ENCODE measurements around the gene DSC2. TPM values are rescaled to one million over a fixed set of nuclear protein-coding genes. Genes with fewer than 3 reads are reported as not detected.

The DSC2 gene
- total RNA-seq, 1 experiment from 2014 or later, result 22.7 TPM

DNA sequence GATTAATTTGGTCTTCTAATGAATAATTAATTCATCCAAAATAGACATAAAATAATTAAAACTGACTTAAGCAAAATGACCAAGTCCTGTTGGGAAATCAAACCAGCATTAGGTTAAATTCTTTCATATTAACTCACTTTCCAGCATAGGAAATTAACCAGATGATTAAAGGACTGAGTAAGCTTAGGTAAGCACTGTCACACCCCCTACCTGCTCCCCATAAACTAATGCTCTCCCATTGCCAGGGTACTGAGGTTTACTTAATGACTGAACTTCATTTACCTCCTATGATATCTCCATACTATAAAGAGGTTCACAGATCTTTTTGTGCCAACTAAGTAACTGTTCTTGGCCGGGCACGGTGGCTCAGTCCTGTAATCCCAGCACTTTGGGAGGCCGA lies 13.7 kb downstream of the DSC2 start:
- TF ChIP-seq, protein P1, sequence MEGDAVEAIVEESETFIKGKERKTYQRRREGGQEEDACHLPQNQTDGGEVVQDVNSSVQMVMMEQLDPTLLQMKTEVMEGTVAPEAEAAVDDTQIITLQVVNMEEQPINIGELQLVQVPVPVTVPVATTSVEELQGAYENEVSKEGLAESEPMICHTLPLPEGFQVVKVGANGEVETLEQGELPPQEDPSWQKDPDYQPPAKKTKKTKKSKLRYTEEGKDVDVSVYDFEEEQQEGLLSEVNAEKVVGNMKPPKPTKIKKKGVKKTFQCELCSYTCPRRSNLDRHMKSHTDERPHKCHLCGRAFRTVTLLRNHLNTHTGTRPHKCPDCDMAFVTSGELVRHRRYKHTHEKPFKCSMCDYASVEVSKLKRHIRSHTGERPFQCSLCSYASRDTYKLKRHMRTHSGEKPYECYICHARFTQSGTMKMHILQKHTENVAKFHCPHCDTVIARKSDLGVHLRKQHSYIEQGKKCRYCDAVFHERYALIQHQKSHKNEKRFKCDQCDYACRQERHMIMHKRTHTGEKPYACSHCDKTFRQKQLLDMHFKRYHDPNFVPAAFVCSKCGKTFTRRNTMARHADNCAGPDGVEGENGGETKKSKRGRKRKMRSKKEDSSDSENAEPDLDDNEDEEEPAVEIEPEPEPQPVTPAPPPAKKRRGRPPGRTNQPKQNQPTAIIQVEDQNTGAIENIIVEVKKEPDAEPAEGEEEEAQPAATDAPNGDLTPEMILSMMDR (IDR thresholded peaks at IDR 0.05; ENCODE audit: insufficient read depth in 1 of 2, low read depth in 1 of 2, low read length in 1 of 2, severe bottlenecking in 1 of 2, unreplicated experiment in 1 of 2), result no peak
- Histone ChIP-seq H3K9me3 (no peaks in the 10 kb centered on the region), H3K36me3 (ENCODE audit: control insufficient read depth, insufficient read depth, low read length) (no peaks in the 10 kb centered on the region), H3K4me3 (ENCODE audit: low read depth, low read length) (no peak overlapping the region), H3K4me1 (no peaks in the 10 kb centered on the region), H3K27me3 (replicated peaks; ENCODE audit: control insufficient read depth, insufficient read depth, low read length) (no peaks in the 10 kb centered on the region)
- intact Hi-C loops (cut with micrococcal nuclease; ENCODE audit: unreplicated experiment), result no loop called here
- H3K9me3 Mint-ChIP-seq (ENCODE audit: unreplicated experiment), result no peaks in the 10 kb centered on the region
- POLR2A ChIA-PET, result no interaction called here
- CTCF ChIA-PET, result interaction anchor here (0.8 kb wide), 1 partner anchor 33 kb away, joined by 3 read pairs; no protein-coding TSS in a partner anchor
- no peaks in the 10 kb centered on the region for H3K4me1 Mint-ChIP-seq (ENCODE audit: low read depth, unreplicated experiment)
- BruUV-seq (replicated peaks), result no TSS peak
- no peaks in the 10 kb centered on the region for H3K27me3 Mint-ChIP-seq (ENCODE audit: insufficient read depth, unreplicated experiment)
- peaks cover 19% of the 10 kb centered on the region for H3K36me3 Mint-ChIP-seq (ENCODE audit: insufficient read depth, unreplicated experiment)
- no peak overlapping the region for H3K4me3 Mint-ChIP-seq (ENCODE audit: unreplicated experiment)
- H3K27ac Mint-ChIP-seq (ENCODE audit: unreplicated experiment), result no peak overlapping the region
- DNase-seq, result no peak

DNA sequence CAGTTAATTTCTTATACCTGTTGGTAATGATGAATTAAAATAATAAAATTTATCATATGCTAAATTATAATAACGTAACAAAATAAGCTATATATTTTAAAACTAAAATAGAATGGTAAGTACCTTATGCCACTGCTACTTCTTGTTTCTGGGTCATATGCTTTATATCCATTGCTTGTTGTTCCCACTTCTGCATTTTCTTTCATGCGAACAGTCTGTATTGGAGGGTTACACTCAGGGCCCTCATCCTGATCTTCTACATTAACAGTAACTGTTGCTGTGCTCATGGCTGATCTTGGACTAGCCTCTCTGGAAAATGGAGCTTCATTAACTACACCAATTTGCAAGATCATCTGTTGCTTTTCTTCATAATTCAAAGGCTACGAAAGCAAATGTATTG lies 22.2 kb downstream of the DSC2 start:
- POLR2A ChIA-PET, result no interaction called here
- no peaks in the 10 kb centered on the region for H3K27me3 ChIP-seq (replicated peaks; ENCODE audit: control insufficient read depth, insufficient read depth, low read length)
- CTCF ChIA-PET, result no interaction called here
- Mint-ChIP-seq H3K27ac (ENCODE audit: unreplicated experiment) (no peak overlapping the region), H3K4me1 (ENCODE audit: low read depth, unreplicated experiment) (no peaks in the 10 kb centered on the region), H3K36me3 (ENCODE audit: insufficient read depth, unreplicated experiment) (peaks cover 9% of the 10 kb centered on the region), H3K4me3 (ENCODE audit: unreplicated experiment) (no peak overlapping the region), H3K27me3 (ENCODE audit: insufficient read depth, unreplicated experiment) (no peaks in the 10 kb centered on the region), H3K9me3 (ENCODE audit: unreplicated experiment) (no peaks in the 10 kb centered on the region)
- no peaks in the 10 kb centered on the region for H3K4me1 ChIP-seq
- TF ChIP-seq, protein P1 (IDR thresholded peaks at IDR 0.05; ENCODE audit: insufficient read depth in 1 of 2, low read depth in 1 of 2, low read length in 1 of 2, severe bottlenecking in 1 of 2, unreplicated experiment in 1 of 2), result no peak
- H3K36me3 ChIP-seq (ENCODE audit: control insufficient read depth, insufficient read depth, low read length), result no peaks in the 10 kb centered on the region
- BruUV-seq (replicated peaks), result no TSS peak
- no peaks in the 10 kb centered on the region for H3K9me3 ChIP-seq
- intact Hi-C loops (cut with micrococcal nuclease; ENCODE audit: unreplicated experiment), result no loop called here
- no peak overlapping the region for H3K4me3 ChIP-seq (ENCODE audit: low read depth, low read length)
- no peak for DNase-seq

DNA sequence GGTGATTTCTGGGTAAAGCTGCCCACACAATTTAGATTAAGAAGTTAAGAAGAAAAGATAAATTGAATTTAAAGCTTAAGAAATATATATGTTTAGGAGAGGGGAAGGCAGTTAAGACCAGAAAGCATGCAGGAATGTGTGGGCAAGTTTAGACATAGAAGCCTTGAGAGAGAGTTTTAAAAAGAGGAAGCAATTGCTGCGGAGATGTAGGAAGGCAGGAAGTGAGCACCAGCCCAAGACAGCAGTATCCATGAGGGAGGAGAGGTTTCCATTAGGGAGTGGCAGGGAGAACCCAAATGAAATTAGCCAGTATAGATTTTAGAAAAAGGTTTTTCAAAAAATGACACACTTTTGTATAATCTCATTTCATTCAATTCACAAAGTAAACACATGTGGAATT lies 24.3 kb downstream of the DSC2 start:
- H3K4me3 Mint-ChIP-seq (ENCODE audit: unreplicated experiment), result no peak overlapping the region
- H3K27ac Mint-ChIP-seq (ENCODE audit: unreplicated experiment), result no peak overlapping the region
- H3K4me1 ChIP-seq, result no peaks in the 10 kb centered on the region
- ChIA-PET POLR2A (no interaction called here), CTCF (no interaction called here)
- peaks cover 12% of the 10 kb centered on the region for H3K36me3 Mint-ChIP-seq (ENCODE audit: insufficient read depth, unreplicated experiment)
- no peaks in the 10 kb centered on the region for H3K9me3 ChIP-seq
- H3K27me3 Mint-ChIP-seq (ENCODE audit: insufficient read depth, unreplicated experiment), result no peaks in the 10 kb centered on the region
- no peaks in the 10 kb centered on the region for H3K9me3 Mint-ChIP-seq (ENCODE audit: unreplicated experiment)
- TF ChIP-seq, protein P1 (IDR thresholded peaks at IDR 0.05; ENCODE audit: insufficient read depth in 1 of 2, low read depth in 1 of 2, low read length in 1 of 2, severe bottlenecking in 1 of 2, unreplicated experiment in 1 of 2), result no peak
- H3K4me1 Mint-ChIP-seq (ENCODE audit: low read depth, unreplicated experiment), result no peaks in the 10 kb centered on the region
- H3K36me3 ChIP-seq (ENCODE audit: control insufficient read depth, insufficient read depth, low read length), result no peaks in the 10 kb centered on the region
- intact Hi-C loops (cut with micrococcal nuclease; ENCODE audit: unreplicated experiment), result no loop called here
- H3K27me3 ChIP-seq (replicated peaks; ENCODE audit: control insufficient read depth, insufficient read depth, low read length), result no peaks in the 10 kb centered on the region
- BruUV-seq (replicated peaks), result no TSS peak
- no peak overlapping the region for H3K4me3 ChIP-seq (ENCODE audit: low read depth, low read length)
- no peak for DNase-seq
